GM12864 (cell line): Measurements from ENCODE around the gene RHBDD1.

Experiments
- DNase-seq: peaks from one replicate; pipeline ENCODE4 v3.0.0-alpha.2; 2011; ENCODE audit warnings: low read depth
- H3K4me3 ChIP-seq: 2 replicates; pipeline ENCODE4 v1.5.1; 2011; ENCODE audit warnings: mild to moderate bottlenecking, low read depth, low read length, control low read depth
- TF ChIP-seq, protein P1 (sequence below): IDR thresholded peaks from 2 replicates; pipeline ENCODE4 v1.5.1; 2011; ENCODE audit warnings: low read depth, mild to moderate bottlenecking, moderate library complexity, low read length, control low read depth, inconsistent platforms; ENCODE audit errors: missing control alignments

The RHBDD1 gene

DNA sequence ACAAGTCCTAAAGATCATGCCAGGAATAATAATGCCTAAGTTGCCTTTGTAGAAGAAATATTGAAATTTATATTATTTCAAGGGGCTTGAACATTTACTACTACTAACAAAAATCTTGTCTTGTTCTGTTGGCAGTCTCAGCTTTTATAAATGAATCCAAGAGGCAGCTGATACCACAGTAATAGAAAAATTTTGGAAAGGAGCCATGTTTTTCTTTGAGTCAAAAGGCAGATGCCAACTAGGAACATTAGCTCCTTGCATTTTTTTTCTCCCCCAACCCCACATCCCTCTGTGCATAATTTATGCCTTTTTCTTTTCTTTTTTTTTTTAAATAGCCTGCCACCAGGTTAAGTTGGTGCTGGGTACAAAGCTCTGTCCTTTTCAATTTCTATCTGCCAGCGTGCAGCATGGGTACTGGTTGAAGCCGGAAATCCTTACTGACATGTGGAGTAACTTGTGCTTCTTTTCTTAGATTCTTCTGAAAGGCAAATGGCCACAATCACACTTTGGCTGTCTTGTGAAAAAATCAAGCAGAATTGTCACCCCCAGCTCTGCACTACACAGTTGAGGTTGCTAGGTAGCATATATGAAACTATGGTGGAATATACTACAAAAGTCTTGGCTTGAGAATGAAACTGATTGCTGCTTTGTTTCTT is 98.8 kb downstream of the RHBDD1 start:
- no peak overlapping the region for H3K4me3 ChIP-seq
- TF ChIP-seq, protein P1, sequence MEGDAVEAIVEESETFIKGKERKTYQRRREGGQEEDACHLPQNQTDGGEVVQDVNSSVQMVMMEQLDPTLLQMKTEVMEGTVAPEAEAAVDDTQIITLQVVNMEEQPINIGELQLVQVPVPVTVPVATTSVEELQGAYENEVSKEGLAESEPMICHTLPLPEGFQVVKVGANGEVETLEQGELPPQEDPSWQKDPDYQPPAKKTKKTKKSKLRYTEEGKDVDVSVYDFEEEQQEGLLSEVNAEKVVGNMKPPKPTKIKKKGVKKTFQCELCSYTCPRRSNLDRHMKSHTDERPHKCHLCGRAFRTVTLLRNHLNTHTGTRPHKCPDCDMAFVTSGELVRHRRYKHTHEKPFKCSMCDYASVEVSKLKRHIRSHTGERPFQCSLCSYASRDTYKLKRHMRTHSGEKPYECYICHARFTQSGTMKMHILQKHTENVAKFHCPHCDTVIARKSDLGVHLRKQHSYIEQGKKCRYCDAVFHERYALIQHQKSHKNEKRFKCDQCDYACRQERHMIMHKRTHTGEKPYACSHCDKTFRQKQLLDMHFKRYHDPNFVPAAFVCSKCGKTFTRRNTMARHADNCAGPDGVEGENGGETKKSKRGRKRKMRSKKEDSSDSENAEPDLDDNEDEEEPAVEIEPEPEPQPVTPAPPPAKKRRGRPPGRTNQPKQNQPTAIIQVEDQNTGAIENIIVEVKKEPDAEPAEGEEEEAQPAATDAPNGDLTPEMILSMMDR, result no peak
- DNase-seq, result no peak

DNA sequence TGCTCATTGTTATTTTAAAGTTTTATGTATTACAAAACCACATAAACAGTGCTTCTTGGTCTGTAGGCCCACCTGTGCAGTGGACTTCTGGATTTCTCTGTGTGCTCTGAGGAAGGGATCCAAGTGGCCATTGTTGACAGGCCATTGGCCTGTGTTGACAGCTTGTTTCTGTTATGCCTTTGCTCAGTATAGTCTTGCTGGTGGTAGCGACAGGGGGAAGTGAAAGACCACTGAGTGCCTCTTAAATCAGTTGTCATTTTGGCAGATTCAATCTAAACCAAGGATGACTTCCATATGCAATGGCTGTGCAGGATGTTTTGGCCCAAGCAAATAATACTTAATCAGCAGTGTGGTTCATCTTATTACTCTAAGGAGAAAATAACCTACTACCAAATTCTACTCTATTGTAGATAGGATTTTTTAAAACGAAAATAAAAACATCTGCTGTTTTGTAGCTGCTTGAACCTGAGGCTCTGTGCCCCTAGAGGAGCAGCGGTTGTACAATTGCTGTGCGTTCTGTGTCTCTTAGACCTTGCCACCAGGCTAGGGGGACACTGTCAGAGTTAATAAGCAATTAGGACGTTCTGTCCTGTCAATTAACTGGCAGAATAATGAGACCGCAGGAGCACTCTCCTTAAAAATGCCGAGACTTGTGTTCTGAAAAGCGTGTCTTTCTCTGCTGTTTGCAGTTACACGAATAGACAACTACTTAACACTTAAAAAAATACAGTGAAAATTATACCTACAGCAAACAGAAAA is 108.2 kb downstream of the RHBDD1 start:
- DNase-seq, result no peak
- H3K4me3 ChIP-seq, result no peak overlapping the region
- TF ChIP-seq, protein P1, result no peak

DNA sequence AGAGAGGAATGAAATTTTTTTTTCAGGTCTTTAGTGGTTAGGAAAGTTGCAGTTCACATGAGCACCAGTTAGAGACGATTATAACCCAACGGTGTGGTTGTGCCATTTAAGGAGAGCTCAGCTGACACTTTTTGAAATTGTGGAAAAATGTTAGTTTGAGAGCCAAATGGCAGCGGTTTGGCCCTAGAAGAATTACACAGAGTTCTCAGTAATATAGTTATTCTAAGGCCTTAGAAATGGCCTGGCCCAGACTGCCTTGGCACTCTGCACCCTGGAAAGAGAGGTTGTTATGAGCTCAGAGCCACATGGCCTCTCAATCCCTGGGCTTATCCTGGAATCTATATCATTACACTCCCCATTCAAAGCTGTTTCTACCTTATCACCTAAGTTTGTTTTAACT is 117.4 kb downstream of the RHBDD1 start:
- TF ChIP-seq, protein P1, result no peak
- DNase-seq, result no peak
- H3K4me3 ChIP-seq, result no peak overlapping the region

DNA sequence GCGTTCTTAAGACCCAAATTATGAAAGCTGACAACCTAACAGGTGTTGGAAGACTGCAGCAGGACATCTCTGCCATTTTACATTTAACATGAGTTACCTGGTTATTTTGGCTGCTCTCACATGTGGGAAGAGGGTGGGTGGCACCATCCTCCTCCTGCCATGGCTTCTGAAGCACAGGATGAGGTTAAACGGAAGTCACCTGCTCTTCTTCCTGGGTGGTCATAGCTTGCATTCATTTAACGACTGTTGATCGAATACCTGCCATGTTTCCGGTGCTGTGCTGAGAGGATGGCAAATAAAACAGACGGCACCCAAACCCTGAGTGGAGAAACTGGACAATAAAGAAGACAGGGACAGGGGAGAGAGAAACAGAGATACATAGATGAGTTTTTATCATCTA is 118.0 kb downstream of the RHBDD1 start:
- TF ChIP-seq, protein P1, result no peak
- no peak for DNase-seq
- no peak overlapping the region for H3K4me3 ChIP-seq

DNA sequence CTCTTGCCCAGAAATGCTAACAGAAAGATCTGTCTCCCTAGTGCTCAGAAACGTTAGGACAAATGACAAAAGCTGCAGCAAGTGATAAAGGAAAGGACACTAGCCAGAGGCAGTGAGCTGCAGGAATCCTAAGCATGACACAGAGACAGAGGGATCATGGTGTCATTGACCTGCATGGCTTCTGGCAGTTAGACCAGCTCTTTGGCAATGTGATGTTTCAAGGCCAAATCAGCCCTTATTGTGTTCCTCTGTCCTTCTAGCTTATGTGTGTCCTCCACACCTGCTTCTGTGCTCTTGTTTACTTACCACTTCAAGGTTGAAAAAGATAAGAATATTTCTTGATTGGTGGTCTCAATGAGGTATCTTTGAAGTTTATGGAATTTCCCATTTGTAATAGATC is 120.8 kb downstream of the RHBDD1 start:
- TF ChIP-seq, protein P1, result no peak
- DNase-seq, result no peak
- no peak overlapping the region for H3K4me3 ChIP-seq

DNA sequence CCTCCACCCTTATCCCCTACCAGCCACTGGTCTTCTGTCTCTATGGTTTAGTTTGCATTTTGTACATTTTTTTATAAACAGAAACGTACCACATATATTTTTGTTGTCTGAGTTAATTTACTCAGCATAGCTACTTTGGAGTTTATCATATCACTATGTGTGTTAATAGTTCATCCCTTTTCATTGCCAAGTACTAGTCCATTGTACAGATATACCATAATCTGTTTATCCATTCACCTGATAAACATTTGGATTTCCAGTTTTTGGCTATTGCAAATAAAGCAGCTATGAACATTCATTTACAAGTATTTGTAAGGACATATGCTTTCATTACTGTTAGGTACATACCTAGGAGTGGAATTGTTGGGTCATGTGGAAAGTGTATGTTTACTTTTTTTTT is 123.6 kb downstream of the RHBDD1 start:
- no peak overlapping the region for H3K4me3 ChIP-seq
- TF ChIP-seq, protein P1, result no peak
- DNase-seq, result no peak
